ENCODE data around the gene AK1. TPM values are rescaled to one million over a fixed set of nuclear protein-coding genes. Genes with fewer than 3 reads are reported as not detected.

The AK1 gene
- total RNA-seq, 1 experiment from 2014 or later: 31.6 TPM

- Histone ChIP-seq H4K8ac (replicated peaks; ENCODE audit: insufficient read length, low read depth, low read length) (no peak overlapping the region), H3K4me1 (ENCODE audit: insufficient read depth, low read length) (no peaks in the 10 kb centered on the region), H2AFZ (ENCODE audit: low read length) (no peak overlapping the region), H3K18ac (ENCODE audit: insufficient read length, low read depth, low read length) (no peak overlapping the region), H3K27me3 (ENCODE audit: insufficient read depth, low read length) (no peaks in the 10 kb centered on the region), H2BK15ac (ENCODE audit: low read depth, low read length) (no peak overlapping the region), H3K9me3 (ENCODE audit: control insufficient read depth, low read depth, low read length) (no peaks in the 10 kb centered on the region), H2BK5ac (ENCODE audit: insufficient read length, low read length) (no peak overlapping the region), H4K91ac (ENCODE audit: insufficient read length, low read depth, low read length) (no peak overlapping the region), H2BK120ac (ENCODE audit: low read depth, low read length, poor library complexity, severe bottlenecking) (no peak overlapping the region), H3K4me2 (ENCODE audit: insufficient read depth, insufficient read length, low read length) (no peak overlapping the region), H3K56ac (ENCODE audit: insufficient read length, low read depth, low read length) (no peak overlapping the region), H3K9ac (ENCODE audit: extremely low read depth, insufficient read length, low read length) (no peak overlapping the region), H3K23ac (ENCODE audit: insufficient read length, low read depth, low read length) (no peak overlapping the region), H3K4ac (ENCODE audit: low read depth, low read length) (no peak overlapping the region), H3K27ac (ENCODE audit: insufficient read length, low read depth, low read length) (no peak overlapping the region), H2BK12ac (ENCODE audit: insufficient read length, low read depth, low read length) (no peak overlapping the region), H3T11ph (ENCODE audit: low read length) (no peak overlapping the region), H3K14ac (ENCODE audit: insufficient read depth, low read length) (no peak overlapping the region), H2BK20ac (ENCODE audit: low read depth, low read length, poor library complexity, severe bottlenecking) (no peak overlapping the region), H3K79me2 (ENCODE audit: insufficient read depth, low read length) (no peaks in the 10 kb centered on the region), H3K79me1 (ENCODE audit: insufficient read depth, low read depth, low read length, poor library complexity, severe bottlenecking) (no peaks in the 10 kb centered on the region), H4K5ac (ENCODE audit: insufficient read length, low read depth, low read length) (no peak overlapping the region), H4K20me1 (ENCODE audit: control insufficient read depth, insufficient read depth, insufficient read length) (no peaks in the 10 kb centered on the region), H2AK5ac (ENCODE audit: insufficient read length, low read length) (no peak overlapping the region), H3K23me2 (ENCODE audit: insufficient read length, low read depth, low read length, poor library complexity, severe bottlenecking) (peaks cover 1% of the 10 kb centered on the region)
- Mint-ChIP-seq H3K4me3 (no peak overlapping the region), H3K9me3 (peaks cover 5 to 12% of the 10 kb centered on the region in 2 experiments; a peak in 3 of 5 replicates), H3K27ac (no peak overlapping the region), H3K4me1 (peaks cover 2 to 4% of the 10 kb centered on the region in 2 experiments; a peak in 1 of 4 replicates), H3K27me3 (ENCODE audit: low read depth) (peaks cover 2% of the 10 kb centered on the region), H3K36me3 (ENCODE audit: insufficient read depth in 1 of 3, low read depth in 3 of 3) (peaks cover 0 to 8% (median 4%) of the 10 kb centered on the region in 3 experiments; a peak in 3 of 7 replicates)
- no CpG with 5 or more reads among the region's 9 CpGs for WGBS (ENCODE audit: extremely low coverage, insufficient read length, low lambda C conversion rate)
- TF ChIP-seq CTCF (conservative IDR thresholded peaks at IDR 0.05): no peak
- no peak for DNase-seq
Observed at GRCh38 chr9:127852829-127853228, 24.6 kb downstream of the AK1 start.

All from H9 (cell line).